ENCODE measurements around the gene TNS4.
A peak's percentile ranks its signal among the peaks of the same experiment; 100 is the strongest.

The TNS4 gene

GRCh38 chr17:40473573-40474365 lies 27.7 kb downstream of the TNS4 start:
- DNase-seq (ENCODE audit: low read depth): no peak

GRCh38 chr17:40472733-40473452 lies 28.5 kb downstream of the TNS4 start:
- DNase-seq (ENCODE audit: low read depth): peak; percentile 65

GRCh38 chr17:40471846-40472732 lies 29.3 kb downstream of the TNS4 start:
- peak; percentile 77 for DNase-seq (ENCODE audit: low read depth)

GRCh38 chr17:40470932-40471828 lies 30.2 kb downstream of the TNS4 start:
- peak; percentile 87 for DNase-seq (ENCODE audit: low read depth)

- no peak for DNase-seq (ENCODE audit: low read depth)
Observed at GRCh38 chr17:40469805-40470675, 31.4 kb downstream of the TNS4 start.

GRCh38 chr17:40468560-40468959 lies 32.9 kb downstream of the TNS4 start:
- no peak for DNase-seq (ENCODE audit: low read depth)

- no peak for DNase-seq (ENCODE audit: low read depth)
Observed at GRCh38 chr17:40467281-40467867, 34.0 kb downstream of the TNS4 start.

- DNase-seq (ENCODE audit: low read depth): no peak
Observed at GRCh38 chr17:40466298-40466971, 35.0 kb downstream of the TNS4 start.

GRCh38 chr17:40464392-40464855 lies 37.0 kb downstream of the TNS4 start:
- DNase-seq (ENCODE audit: low read depth): no peak

GRCh38 chr17:40463122-40463550 lies 38.3 kb downstream of the TNS4 start:
- DNase-seq (ENCODE audit: low read depth): no peak

GRCh38 chr17:40462343-40463121 lies 38.9 kb downstream of the TNS4 start:
- no peak for DNase-seq (ENCODE audit: low read depth)

GRCh38 chr17:40461732-40462342 lies 39.6 kb downstream of the TNS4 start:
- DNase-seq (ENCODE audit: low read depth): peak; percentile 53

GRCh38 chr17:40460968-40461731 lies 40.3 kb downstream of the TNS4 start:
- DNase-seq (ENCODE audit: low read depth): peak; percentile 52

GRCh38 chr17:40460604-40460967 lies 40.8 kb downstream of the TNS4 start:
- DNase-seq (ENCODE audit: low read depth): no peak

- no peak for DNase-seq (ENCODE audit: low read depth)
Observed at GRCh38 chr17:40459636-40460603, 41.5 kb downstream of the TNS4 start.

GRCh38 chr17:40458851-40459482 lies 42.5 kb downstream of the TNS4 start:
- no peak for DNase-seq (ENCODE audit: low read depth)
